ENCODE results near the gene RET.

Gene RET

GRCh38 chr10:43166880-43167497 is 90.1 kb downstream of the RET start:
- Histone ChIP-seq H3K4me3 (ENCODE audit: low read depth, low read length) (no peak overlapping the region), H3K4me1 (ENCODE audit: control insufficient read depth, insufficient read depth, low read length) (no peaks in the 10 kb centered on the region), H3K36me3 (ENCODE audit: control insufficient read depth in 2 of 2, insufficient read depth in 1 of 2, low read length in 2 of 2) (peaks cover 0 to 26% of the 10 kb centered on the region in 2 experiments; a peak in 2 of 3 replicates), H3K27ac (ENCODE audit: extremely low read depth, low read depth, low read length) (no peak overlapping the region), H3K9me3 (ENCODE audit: control insufficient read depth, insufficient read depth, low read depth, low read length) (no peaks in the 10 kb centered on the region)
- ChIA-PET POLR2A (no interaction called here), CTCF (interaction anchor here (1.4 kb wide), 1 partner anchor 14 kb away, joined by 3 read pairs; no protein-coding TSS in a partner anchor)
- no peak for TF ChIP-seq ZNF302 (tag by site-specific recombination; IDR thresholded peaks at IDR 0.05; ENCODE audit: low read depth)
- TF ChIP-seq SCRT2 (tag by site-specific recombination; IDR thresholded peaks at IDR 0.05) = 0 out of 2 replicates have a peak, but pooled peaks have one; percentile 37
- no peak for TF ChIP-seq ZNF558 (tag by site-specific recombination; IDR thresholded peaks at IDR 0.05)
- TF ChIP-seq ZNF48 (tag by site-specific recombination; IDR thresholded peaks at IDR 0.05) = no peak
- no peak for TF ChIP-seq ZNF354C (tag by site-specific recombination; IDR thresholded peaks at IDR 0.05; ENCODE audit: borderline replicate concordance, low read depth)
- no peak for TF ChIP-seq ZNF175 (tag by site-specific recombination; IDR thresholded peaks at IDR 0.05)
- TF ChIP-seq ZNF18 (tag by site-specific recombination; IDR thresholded peaks at IDR 0.05) = no peak
- TF ChIP-seq REPIN1 (tag by site-specific recombination; IDR thresholded peaks at IDR 0.05; ENCODE audit: low read depth) = no peak
- TF ChIP-seq ZNF488 (tag by site-specific recombination; IDR thresholded peaks at IDR 0.05) = no peak

- no peaks in the 10 kb centered on the region for H3K9me3 ChIP-seq (ENCODE audit: control insufficient read depth, insufficient read depth, low read depth, low read length)
- ChIA-PET POLR2A (no interaction called here), CTCF (interaction anchor here (1.4 kb wide), 1 partner anchor 14 kb away, joined by 3 read pairs; no protein-coding TSS in a partner anchor)
- H3K4me1 ChIP-seq (ENCODE audit: control insufficient read depth, insufficient read depth, low read length) = no peaks in the 10 kb centered on the region
- peaks cover 0 to 21% of the 10 kb centered on the region in 2 experiments; a peak in 2 of 3 replicates for H3K36me3 ChIP-seq (ENCODE audit: control insufficient read depth in 2 of 2, insufficient read depth in 1 of 2, low read length in 2 of 2)
- H3K4me3 ChIP-seq (ENCODE audit: low read depth, low read length) = no peak overlapping the region
- TF ChIP-seq ZNF580 (tag by site-specific recombination; IDR thresholded peaks at IDR 0.05) = no peak
- no peak for TF ChIP-seq EGR2 (tag by site-specific recombination; IDR thresholded peaks at IDR 0.05; ENCODE audit: low read depth)
- no peak for TF ChIP-seq ZNF280D (tag by site-specific recombination; IDR thresholded peaks at IDR 0.05)
- no peak for TF ChIP-seq GFI1B (tag by site-specific recombination; IDR thresholded peaks at IDR 0.05)
- TF ChIP-seq ZNF248 (tag by site-specific recombination; IDR thresholded peaks at IDR 0.05) = no peak
- TF ChIP-seq ZNF701 (tag by site-specific recombination; IDR thresholded peaks at IDR 0.05) = no peak
- H3K27ac ChIP-seq (ENCODE audit: extremely low read depth, low read depth, low read length) = no peak overlapping the region
These were observed 90.6 kb downstream of the RET start for GRCh38 chr10:43167498-43167889.

- Histone ChIP-seq H3K9me3 (ENCODE audit: control insufficient read depth, insufficient read depth, low read depth, low read length) (no peaks in the 10 kb centered on the region), H3K36me3 (ENCODE audit: control insufficient read depth in 2 of 2, insufficient read depth in 1 of 2, low read length in 2 of 2) (peaks cover 1 to 16% of the 10 kb centered on the region in 2 experiments), H3K27ac (ENCODE audit: extremely low read depth, low read depth, low read length) (no peak overlapping the region), H3K4me1 (ENCODE audit: control insufficient read depth, insufficient read depth, low read length) (no peaks in the 10 kb centered on the region), H3K4me3 (ENCODE audit: low read depth, low read length) (no peak overlapping the region)
- CTCF ChIA-PET = interaction anchor here (0.5 to 1.2 kb wide), 4 partner anchors 13 to 597 kb away, joined by 3 read pairs; no protein-coding TSS in a partner anchor
- POLR2A ChIA-PET = no interaction called here
- no peak for TF ChIP-seq ZNF639 (tag by site-specific recombination; IDR thresholded peaks at IDR 0.05)
- TF ChIP-seq PRDM1 (tag by site-specific recombination; IDR thresholded peaks at IDR 0.05) = peak; percentile 30; the same call in 1 of the 2 replicates
These were observed 93.6 kb downstream of the RET start for GRCh38 chr10:43170491-43170890.

All from HEK293 (cell line).